ENCODE results near the gene ATP10B.

GRCh38 chr5:160699301-160699700 lies 152.7 kb downstream of the ATP10B start:
- TF ChIP-seq POLR2AphosphoS5 (IDR thresholded peaks at IDR 0.05; ENCODE audit: low read depth, low read length): no peak
- no peak for TF ChIP-seq POLR2A (IDR thresholded peaks at IDR 0.05; ENCODE audit: low read depth, low read length)
- TF ChIP-seq TAF1 (IDR thresholded peaks at IDR 0.05; ENCODE audit: low read depth, low read length): no peak

All from GM12891 (cell line).